Central memory CD8-positive, alpha-beta T cell (primary cell): ENCODE data around the gene SHKBP1.

Experiments used
- ATAC-seq: fragments of 150-1000 bp; cut with Tn5 transposase; replicated peaks from 2 replicates; pipeline ENCODE4 v1.10.0; 2022; ENCODE audit warnings: mild to moderate bottlenecking, moderate FRiP score, moderate number of reproducible peaks; ENCODE audit not compliant: poor library complexity, severe bottlenecking; ENCODE audit errors: extremely low read depth
- DNase-seq, 2 donors: peaks; one replicate each; pipeline ENCODE4 v3.0.0; 2021; ENCODE audit warnings: low spot score in 2 of 2
- H3K27ac Mint-ChIP-seq: one replicate; pipeline ENCODE4 v1.8.0; 2022; ENCODE audit warnings: low read depth, mild to moderate bottlenecking, moderate library complexity, mixed read lengths
- H3K27me3 Mint-ChIP-seq: one replicate; pipeline ENCODE4 v1.8.0; 2022; ENCODE audit warnings: mixed read lengths
- H3K36me3 Mint-ChIP-seq: one replicate; pipeline ENCODE4 v1.8.0; 2022; ENCODE audit warnings: mild to moderate bottlenecking, moderate library complexity, mixed read lengths; ENCODE audit not compliant: insufficient read depth
- H3K4me1 Mint-ChIP-seq: one replicate; pipeline ENCODE4 v1.8.0; 2022; ENCODE audit warnings: mixed read lengths
- H3K4me3 Mint-ChIP-seq: one replicate; pipeline ENCODE4 v1.8.0; 2022; ENCODE audit warnings: mild to moderate bottlenecking, moderate library complexity, mixed read lengths
- H3K9me3 Mint-ChIP-seq: one replicate; pipeline ENCODE4 v1.8.0; 2022; ENCODE audit warnings: mixed read lengths

SHKBP1 gene, protein sequence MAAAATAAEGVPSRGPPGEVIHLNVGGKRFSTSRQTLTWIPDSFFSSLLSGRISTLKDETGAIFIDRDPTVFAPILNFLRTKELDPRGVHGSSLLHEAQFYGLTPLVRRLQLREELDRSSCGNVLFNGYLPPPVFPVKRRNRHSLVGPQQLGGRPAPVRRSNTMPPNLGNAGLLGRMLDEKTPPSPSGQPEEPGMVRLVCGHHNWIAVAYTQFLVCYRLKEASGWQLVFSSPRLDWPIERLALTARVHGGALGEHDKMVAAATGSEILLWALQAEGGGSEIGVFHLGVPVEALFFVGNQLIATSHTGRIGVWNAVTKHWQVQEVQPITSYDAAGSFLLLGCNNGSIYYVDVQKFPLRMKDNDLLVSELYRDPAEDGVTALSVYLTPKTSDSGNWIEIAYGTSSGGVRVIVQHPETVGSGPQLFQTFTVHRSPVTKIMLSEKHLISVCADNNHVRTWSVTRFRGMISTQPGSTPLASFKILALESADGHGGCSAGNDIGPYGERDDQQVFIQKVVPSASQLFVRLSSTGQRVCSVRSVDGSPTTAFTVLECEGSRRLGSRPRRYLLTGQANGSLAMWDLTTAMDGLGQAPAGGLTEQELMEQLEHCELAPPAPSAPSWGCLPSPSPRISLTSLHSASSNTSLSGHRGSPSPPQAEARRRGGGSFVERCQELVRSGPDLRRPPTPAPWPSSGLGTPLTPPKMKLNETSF

DNA sequence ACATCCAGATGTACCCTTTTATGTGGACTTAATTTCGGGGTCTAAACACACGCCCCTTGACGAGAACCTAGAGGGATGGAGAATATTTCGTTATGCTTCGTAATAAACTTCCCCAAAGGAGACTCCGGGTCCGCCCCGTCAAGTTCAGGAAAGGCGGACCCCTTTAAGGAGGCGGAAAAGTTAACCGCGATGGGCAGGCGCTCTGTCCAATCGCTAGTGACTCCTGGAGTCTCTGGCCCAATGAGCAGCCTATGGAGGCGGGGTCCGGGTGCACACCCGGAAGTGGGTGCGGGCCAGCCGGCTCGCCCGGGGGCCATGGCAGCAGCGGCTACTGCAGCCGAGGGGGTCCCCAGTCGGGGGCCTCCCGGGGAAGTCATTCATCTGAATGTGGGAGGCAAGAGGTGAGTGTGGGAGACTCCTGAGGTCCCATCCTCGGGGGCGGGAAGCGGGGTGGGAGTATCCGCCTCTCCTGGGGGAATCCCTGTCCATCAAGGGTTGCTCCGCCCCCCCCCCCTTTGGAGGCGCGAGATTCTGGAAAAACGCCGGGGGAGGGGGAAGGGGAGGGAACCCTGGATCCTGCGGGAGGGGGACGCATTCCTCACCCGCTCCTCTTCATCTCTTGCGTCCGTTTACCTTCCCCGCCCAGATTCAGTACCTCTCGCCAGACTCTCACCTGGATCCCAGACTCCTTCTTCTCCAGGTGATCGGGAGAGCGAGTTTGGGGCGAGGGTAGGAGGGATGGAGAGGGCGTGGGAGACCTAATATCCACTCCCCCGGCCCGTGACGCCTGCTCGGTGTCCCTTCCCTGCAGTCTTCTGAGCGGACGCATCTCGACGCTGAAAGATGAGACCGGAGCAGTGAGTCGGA is at the start of gene SHKBP1:
Gene SHKBP1 (plus strand): TSS at position 289 of the 867 bp plus-strand sequence. CDS start 27 bp downstream, at position 316.
- DNase-seq: peak; percentile 86 to 91
- Mint-ChIP-seq H3K27ac (peak within 1 kb of the TSS; percentile 82), H3K27me3 (no peaks in the 10 kb centered on the region)

DNA sequence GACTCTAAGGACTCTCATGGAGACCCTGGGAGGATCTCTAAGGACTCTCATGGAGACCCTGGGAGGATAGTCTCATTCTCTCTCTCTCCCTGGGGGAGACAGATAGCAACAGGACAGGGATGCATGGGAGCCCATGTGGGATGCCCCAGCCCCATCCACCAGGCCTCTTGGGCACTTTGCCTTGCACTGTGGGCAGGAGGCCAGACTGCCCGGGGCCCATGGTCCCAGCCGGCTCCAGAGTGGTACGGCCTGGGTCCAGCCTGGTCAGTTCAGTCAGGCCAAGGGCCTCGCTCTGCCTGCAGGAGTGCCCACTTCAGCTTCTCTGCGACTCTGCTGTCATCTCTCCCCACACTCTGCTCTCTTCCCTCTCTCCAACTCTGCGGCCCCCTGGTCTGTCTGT is 48.6 kb upstream of the SHKBP1 start:
- Mint-ChIP-seq H3K4me1 (peaks cover 7% of the 10 kb centered on the region), H3K4me3 (no peak overlapping the region), H3K36me3 (peaks cover 14% of the 10 kb centered on the region), H3K27ac (no peak overlapping the region), H3K27me3 (peaks cover 17% of the 10 kb centered on the region), H3K9me3 (no peaks in the 10 kb centered on the region)
- DNase-seq: no peak
- no peak for ATAC-seq

More for the DNA sequence above, at the start of gene SHKBP1:
- peak; percentile 100 for ATAC-seq
- H3K4me3 Mint-ChIP-seq: peak within 1 kb of the TSS; percentile 73
- no peaks in the 10 kb centered on the region for H3K9me3 Mint-ChIP-seq
- peaks cover 23% of the 10 kb centered on the region for H3K36me3 Mint-ChIP-seq
- H3K4me1 Mint-ChIP-seq: peaks cover 23% of the 10 kb centered on the region

DNA sequence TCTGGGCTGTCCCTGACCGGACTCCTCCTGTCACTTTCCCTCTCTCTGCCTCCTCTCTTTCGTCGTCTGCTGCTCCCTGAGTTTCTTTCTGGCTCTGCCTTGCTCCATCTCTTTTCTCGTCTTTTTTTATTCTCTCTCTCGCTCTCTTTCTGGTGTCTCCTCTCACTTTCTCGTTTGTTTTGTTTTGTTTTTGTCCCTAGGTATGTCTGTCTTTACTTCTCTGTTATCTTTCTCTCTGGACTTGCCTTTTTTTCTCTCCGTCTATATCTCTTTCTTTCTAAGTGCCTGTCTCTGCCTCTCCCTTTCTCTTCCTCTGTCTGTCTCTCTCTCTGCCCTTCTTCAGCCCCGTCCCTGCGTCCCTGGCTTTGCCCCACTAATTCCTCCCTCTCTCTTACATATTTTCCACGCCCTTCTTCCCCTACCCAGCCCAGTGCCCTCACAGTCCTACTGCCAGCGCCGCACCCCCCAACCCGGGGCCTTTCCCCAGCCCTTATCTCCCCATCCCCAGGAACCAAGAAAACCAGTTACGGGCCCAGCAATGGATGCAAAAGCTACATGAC is 48.1 kb upstream of the SHKBP1 start:
- ATAC-seq: no peak
- H3K36me3 Mint-ChIP-seq: peaks cover 14% of the 10 kb centered on the region
- DNase-seq: no peak
- H3K4me1 Mint-ChIP-seq: peaks cover 7% of the 10 kb centered on the region
- no peak overlapping the region for H3K27ac Mint-ChIP-seq
- H3K4me3 Mint-ChIP-seq: peak overlapping the region; percentile 66
- no peaks in the 10 kb centered on the region for H3K9me3 Mint-ChIP-seq
- peaks cover 17% of the 10 kb centered on the region for H3K27me3 Mint-ChIP-seq

DNA sequence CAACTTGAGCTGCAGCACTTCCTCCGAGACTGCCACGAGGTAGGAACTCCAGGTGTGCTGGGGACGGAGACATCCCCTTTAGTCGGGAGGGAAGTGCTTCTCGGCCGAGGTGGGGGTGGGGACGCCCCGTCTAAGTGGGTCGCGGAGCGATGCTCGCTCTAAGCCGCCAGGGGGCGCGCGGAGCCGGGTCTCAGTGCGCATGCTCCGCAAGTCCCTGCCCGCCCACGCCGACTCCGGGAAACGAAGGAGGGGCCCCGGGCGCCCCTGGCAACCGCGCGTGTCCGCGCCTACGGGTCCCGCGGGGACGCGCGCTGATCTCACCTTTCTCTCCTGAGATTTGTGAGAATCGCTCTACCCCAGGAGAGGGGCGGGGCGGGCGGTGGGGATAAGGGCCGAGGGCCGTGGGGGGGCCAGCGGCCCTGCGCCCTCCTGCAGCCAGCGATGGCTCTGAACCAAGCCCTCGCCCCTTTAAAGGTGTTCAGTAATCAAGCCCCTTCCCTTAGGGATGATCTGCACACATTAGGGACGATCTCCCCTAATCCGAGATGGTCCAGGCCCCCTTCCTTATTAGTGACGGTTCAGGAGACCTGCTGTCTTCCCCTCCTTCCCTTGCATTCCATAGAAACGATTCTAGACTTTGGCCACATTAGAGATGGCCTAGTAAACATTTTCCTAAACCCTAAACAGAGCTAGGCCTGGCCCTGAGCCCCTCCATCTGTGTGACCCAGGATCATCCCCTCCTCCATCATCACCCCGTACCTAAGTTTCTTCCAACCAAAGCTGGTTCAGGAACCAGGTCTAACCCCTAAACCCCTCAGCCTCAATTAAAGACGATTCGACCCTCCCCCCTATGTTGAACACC is 47.3 kb upstream of the SHKBP1 start:
- peak; percentile 73 for ATAC-seq
- Mint-ChIP-seq H3K36me3 (peaks cover 14% of the 10 kb centered on the region), H3K4me3 (peak overlapping the region; percentile 66), H3K9me3 (no peaks in the 10 kb centered on the region), H3K4me1 (peaks cover 7% of the 10 kb centered on the region), H3K27me3 (peaks cover 22% of the 10 kb centered on the region), H3K27ac (peak overlapping the region; percentile 81)
- peak; percentile 86 to 92 for DNase-seq

DNA sequence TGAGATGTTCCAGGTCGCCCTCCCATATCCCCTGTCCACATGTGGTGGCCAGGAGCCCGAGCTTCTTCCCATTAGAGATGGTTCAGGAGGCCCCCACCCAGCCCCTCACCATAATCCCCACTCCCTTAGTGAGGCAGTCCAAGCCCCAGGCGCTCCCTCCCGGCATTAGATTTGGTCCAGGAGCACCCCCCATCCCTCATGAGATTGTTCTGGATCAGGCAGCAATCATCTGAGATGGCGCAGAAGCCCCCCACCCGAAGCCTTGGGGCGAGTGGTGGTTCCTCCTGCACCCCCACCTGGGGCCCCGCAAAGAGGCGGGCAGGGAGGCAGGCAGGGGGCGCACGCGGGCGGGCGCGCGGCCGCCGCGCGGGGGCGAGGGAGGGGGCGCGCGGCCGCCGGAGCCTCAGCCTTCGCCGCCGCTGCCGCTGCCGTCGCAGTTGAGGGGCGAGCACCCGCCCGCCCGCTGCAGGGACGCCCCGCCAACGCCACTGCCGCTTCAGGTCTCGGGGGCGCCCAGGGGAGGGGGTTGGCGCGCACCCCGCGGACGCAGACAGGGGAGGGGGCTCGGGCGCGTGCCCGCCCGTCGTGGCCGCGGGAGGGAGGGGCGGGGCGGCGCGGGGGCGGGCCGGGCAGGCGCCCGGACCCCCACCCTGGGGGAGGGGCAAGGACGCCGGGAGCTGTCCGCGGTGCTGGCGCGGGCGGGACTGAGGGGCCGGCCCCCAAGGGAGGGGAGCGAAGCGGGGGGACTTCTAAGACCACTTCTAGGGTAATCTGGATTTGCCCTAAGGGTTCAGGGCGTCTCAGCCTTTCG is 46.4 kb upstream of the SHKBP1 start:
- Mint-ChIP-seq H3K4me1 (peaks cover 7% of the 10 kb centered on the region), H3K27ac (peak overlapping the region; percentile 81), H3K4me3 (peak overlapping the region; percentile 66), H3K9me3 (no peaks in the 10 kb centered on the region), H3K36me3 (peaks cover 12% of the 10 kb centered on the region), H3K27me3 (peaks cover 31% of the 10 kb centered on the region)
- DNase-seq (no peak), ATAC-seq (no peak)

DNA sequence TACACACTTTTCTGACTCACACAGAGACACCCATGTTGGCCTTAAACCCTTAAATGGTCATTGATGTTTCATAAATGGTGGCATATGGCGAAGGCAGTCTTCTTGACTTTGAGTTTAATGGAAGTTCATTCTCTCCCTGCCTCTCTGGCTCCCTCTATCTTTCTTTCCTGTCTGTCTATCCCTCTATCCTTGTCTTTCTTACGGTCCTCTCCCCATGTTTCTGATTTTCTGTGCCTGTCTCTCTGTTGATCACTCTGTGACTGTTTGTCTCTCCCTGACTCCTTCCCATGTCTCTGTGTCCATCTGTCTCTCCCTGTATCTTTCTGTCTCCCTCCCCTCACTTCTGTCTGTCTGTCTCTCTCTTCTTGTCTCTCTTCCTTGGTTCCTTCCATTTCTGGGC is 43.2 kb upstream of the SHKBP1 start:
- peaks cover 7% of the 10 kb centered on the region for H3K4me1 Mint-ChIP-seq
- no peak overlapping the region for H3K4me3 Mint-ChIP-seq
- peaks cover 9% of the 10 kb centered on the region for H3K36me3 Mint-ChIP-seq
- DNase-seq (no peak), ATAC-seq (no peak)
- peaks cover 37% of the 10 kb centered on the region for H3K27me3 Mint-ChIP-seq
- no peak overlapping the region for H3K27ac Mint-ChIP-seq
- H3K9me3 Mint-ChIP-seq: no peaks in the 10 kb centered on the region

DNA sequence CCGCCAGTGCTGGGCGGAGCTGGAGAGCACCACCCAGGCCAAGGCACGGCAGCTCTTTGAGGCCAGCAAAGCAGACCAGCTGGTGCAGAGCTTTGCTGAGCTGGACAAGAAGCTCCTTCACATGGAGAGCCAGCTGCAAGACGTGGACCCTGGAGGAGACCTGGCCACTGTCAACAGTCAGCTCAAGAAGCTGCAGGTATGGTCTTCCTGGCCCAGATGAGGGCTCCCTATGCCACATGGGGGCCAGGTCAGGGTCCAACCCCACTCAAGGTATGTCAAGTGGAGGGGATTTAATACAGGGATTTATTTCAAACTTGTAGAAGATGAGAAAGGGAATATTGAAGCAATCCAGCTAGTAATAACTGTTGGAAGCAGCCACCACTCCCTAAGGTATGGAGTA is 42.5 kb upstream of the SHKBP1 start:
- DNase-seq (no peak), ATAC-seq (no peak)
- no peaks in the 10 kb centered on the region for H3K9me3 Mint-ChIP-seq
- H3K27me3 Mint-ChIP-seq: peaks cover 37% of the 10 kb centered on the region
- no peak overlapping the region for H3K4me3 Mint-ChIP-seq
- peaks cover 4% of the 10 kb centered on the region for H3K36me3 Mint-ChIP-seq
- H3K27ac Mint-ChIP-seq: no peak overlapping the region
- H3K4me1 Mint-ChIP-seq: peaks cover 7% of the 10 kb centered on the region

DNA sequence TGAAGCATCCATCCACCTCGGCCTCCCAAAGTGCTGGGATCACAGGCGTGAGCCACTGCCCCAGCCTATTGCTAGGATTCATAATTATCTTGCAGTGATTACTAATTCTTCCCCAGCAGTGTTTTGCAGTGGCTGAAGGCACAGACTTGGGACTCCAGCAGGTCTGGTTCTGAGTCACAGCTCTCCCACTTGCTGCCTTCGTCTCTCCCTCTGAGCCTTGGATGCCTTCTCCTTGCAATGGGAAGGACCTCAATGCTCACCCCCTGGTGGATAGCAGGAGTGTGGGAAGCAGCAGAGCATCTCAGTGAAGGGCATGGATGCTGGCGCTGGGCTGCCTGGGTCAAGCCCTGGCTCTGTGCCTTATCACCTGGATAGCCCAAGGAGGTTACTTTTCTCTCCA is 37.6 kb upstream of the SHKBP1 start:
- no peak overlapping the region for H3K4me3 Mint-ChIP-seq
- H3K36me3 Mint-ChIP-seq: no peaks in the 10 kb centered on the region
- no peaks in the 10 kb centered on the region for H3K4me1 Mint-ChIP-seq
- peaks cover 33% of the 10 kb centered on the region for H3K27me3 Mint-ChIP-seq
- DNase-seq (no peak), ATAC-seq (no peak)
- H3K27ac Mint-ChIP-seq: no peak overlapping the region
- H3K9me3 Mint-ChIP-seq: no peaks in the 10 kb centered on the region

DNA sequence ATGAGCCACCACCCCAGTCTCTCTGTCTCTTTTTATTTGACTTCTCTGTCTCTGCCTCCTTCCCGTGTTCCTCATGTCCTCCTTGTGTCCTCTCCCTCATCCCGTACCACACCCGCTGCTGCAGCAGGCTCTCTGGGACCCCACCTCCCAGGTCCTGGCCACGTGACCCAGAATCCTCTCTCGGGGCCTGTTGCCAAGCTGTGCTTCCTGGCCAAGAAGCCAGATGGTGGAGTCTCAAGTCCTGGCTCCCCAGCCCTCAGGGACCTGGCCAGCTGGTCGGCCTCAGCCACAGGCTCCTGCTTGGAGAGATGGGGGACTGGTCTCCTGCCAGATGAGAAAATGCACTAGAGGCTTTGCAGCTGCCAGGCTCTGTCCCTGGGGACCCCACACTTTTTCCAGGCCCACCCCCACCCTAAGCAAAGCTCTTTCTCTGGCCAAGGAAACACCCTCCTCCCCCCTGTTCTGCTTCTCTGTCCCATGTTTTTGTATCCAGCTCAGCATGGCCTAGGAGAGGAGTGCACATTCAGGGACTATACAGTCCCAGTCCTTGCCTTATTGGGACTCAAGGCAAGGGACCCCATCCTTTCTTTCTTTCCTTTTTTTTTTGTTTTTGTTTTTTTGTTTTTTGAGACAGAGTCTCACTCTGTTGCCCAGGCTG is 34.3 kb upstream of the SHKBP1 start:
- H3K27ac Mint-ChIP-seq: no peak overlapping the region
- DNase-seq (no peak), ATAC-seq (no peak)
- no peak overlapping the region for H3K4me3 Mint-ChIP-seq
- H3K9me3 Mint-ChIP-seq: no peaks in the 10 kb centered on the region
- H3K36me3 Mint-ChIP-seq: peaks cover 2% of the 10 kb centered on the region
- no peaks in the 10 kb centered on the region for H3K4me1 Mint-ChIP-seq
- peaks cover 27% of the 10 kb centered on the region for H3K27me3 Mint-ChIP-seq

DNA sequence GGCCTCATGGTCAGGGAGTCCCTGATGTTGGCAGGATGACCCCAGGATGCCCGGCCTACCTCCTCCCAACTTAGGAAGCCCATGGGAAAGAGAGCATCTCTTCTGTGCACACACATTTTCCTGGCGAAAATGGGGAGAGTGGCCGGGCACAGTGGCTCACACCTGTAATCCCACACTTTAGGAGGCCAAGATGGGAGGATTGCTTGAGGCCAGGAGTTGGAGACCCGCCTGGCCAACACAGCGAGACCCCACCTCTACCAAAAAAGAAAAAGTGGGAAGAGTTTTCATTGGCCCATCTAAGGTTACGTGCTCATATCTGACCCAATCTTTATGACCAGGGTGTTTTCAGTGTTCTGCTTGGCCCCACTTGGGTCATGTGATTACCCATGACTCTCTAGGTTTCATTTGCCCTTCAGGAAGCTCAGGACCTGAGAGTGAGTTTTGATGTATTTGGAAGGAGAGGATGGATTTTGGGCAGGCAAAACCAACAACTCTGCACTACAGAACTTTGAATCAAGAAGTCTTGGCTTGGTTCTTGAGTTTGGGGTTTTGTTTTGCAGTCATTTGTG is 33.6 kb upstream of the SHKBP1 start:
- peaks cover 30% of the 10 kb centered on the region for H3K27me3 Mint-ChIP-seq
- no peaks in the 10 kb centered on the region for H3K9me3 Mint-ChIP-seq
- peaks cover 2% of the 10 kb centered on the region for H3K36me3 Mint-ChIP-seq
- no peak overlapping the region for H3K4me3 Mint-ChIP-seq
- DNase-seq (no peak), ATAC-seq (no peak)
- H3K4me1 Mint-ChIP-seq: no peaks in the 10 kb centered on the region
- H3K27ac Mint-ChIP-seq: no peak overlapping the region
